Gastroesophageal sphincter (tissue), 4 donors: ENCODE results near the gene TSPAN32. TPM values are rescaled to one million over a fixed set of nuclear protein-coding genes. Genes with fewer than 3 reads are reported as not detected.

Experiments
- ATAC-seq: fragments of 150-250 bp; one replicate; pipeline ENCODE4 v1.9.1; 2016; ENCODE audit warnings: mild to moderate bottlenecking, moderate library complexity
- H3K27ac ChIP-seq, 4 donors: fragments of 200-600 bp; sonication (generic) in 3 of 4; 1 replicate in 3 of 4; 2 replicates in 1 of 4; pipeline ENCODE4 v1.5.1; 2016 to 2019
- H3K27me3 ChIP-seq: fragments of 200-600 bp; sonication (generic); one replicate; pipeline ENCODE4 v1.5.1; 2019
- H3K36me3 ChIP-seq, 2 donors: fragments of 200-600 bp; sonication (generic); one replicate each; pipeline ENCODE4 v1.5.1; 2019; ENCODE audit warnings: control low read depth in 1 of 2
- H3K4me1 ChIP-seq, 3 donors: fragments of 200-600 bp; sonication (generic); 1 replicate in 2 of 3; 2 replicates in 1 of 3; pipeline ENCODE4 v1.5.1; 2016 to 2019; ENCODE audit warnings: control low read depth in 2 of 3
- H3K4me3 ChIP-seq, 2 donors: fragments of 200-600 bp; sonication (generic); one replicate each; pipeline ENCODE4 v1.5.1; 2019; ENCODE audit warnings: mild to moderate bottlenecking in 1 of 2, moderate library complexity in 1 of 2
- H3K9me3 ChIP-seq, 3 donors: fragments of 200-600 bp; sonication (generic); one replicate each; pipeline ENCODE4 v1.5.1; 2017 to 2019; ENCODE audit warnings: control low read depth in 2 of 3
- CTCF ChIP-seq, 4 experiments: fragments of 200-600 bp in 2 of 4; fragments of 450-650 bp in 2 of 4; sonication (generic) in 1 of 4; IDR thresholded peaks; one replicate each; pipeline ENCODE4 v1.5.1; 2017 to 2019; ENCODE audit warnings: antibody characterized with exemption in 4 of 4, mild to moderate bottlenecking in 2 of 4, moderate library complexity in 2 of 4
- EP300 ChIP-seq: sonication (generic); formaldehyde crosslinking; IDR thresholded peaks from one replicate; pipeline ENCODE4 v1.6.1; 2017; ENCODE audit warnings: antibody characterized with exemption, mild to moderate bottlenecking
- POLR2A ChIP-seq, 2 donors: fragments of 450-650 bp; IDR thresholded peaks; one replicate each; pipeline ENCODE4 v1.6.1; 2017; ENCODE audit warnings: antibody characterized with exemption in 2 of 2, mild to moderate bottlenecking in 2 of 2, moderate library complexity in 1 of 2
- POLR2AphosphoS5 ChIP-seq: sonication (generic); formaldehyde crosslinking; IDR thresholded peaks from one replicate; pipeline ENCODE4 v1.6.1; 2017; ENCODE audit warnings: antibody characterized with exemption
- WGBS, 2 donors: methylation state at CpG; one replicate each; pipeline ENCODE4 v1.1.5; 2018; ENCODE audit warnings: low coverage in 1 of 2; 5-methylcytosine and 5-hydroxymethylcytosine counted together
- total RNA-seq, 4 donors: library from RNA; depleted of rRNA; stranded (reverse); fragments of >200 nt; gene quantifications; one replicate each; pipeline ENCODE4 v1.1.0, GENCODE V29; 2016

Gene TSPAN32
- total RNA-seq, 4 donors from 2014 or later: 0.62 to 3.6 (median 3.6) TPM; not detected in 1

- WGBS, 2 donors: 83% methylated on average over 1 of the region's 14 CpGs; no CpG with 5 or more reads in 1 of the 2 donors
- H3K36me3 ChIP-seq: no peaks in the 10 kb centered on the region
- H3K27me3 ChIP-seq: peaks cover 5% of the 10 kb centered on the region
- H3K27ac ChIP-seq: no peak overlapping the region
- ATAC-seq: no peak
- H3K4me3 ChIP-seq: no peak overlapping the region
- no peak for TF ChIP-seq EP300
- no peak for TF ChIP-seq CTCF (IDR thresholded peaks at IDR 0.05)
- no peak for TF ChIP-seq POLR2AphosphoS5
- no peak for TF ChIP-seq POLR2A (IDR thresholded peaks at IDR 0.05)
- peaks cover 0 to 10% (median 0%) of the 10 kb centered on the region in 3 donors for H3K4me1 ChIP-seq
- no peaks in the 10 kb centered on the region for H3K9me3 ChIP-seq
Observed at GRCh38 chr11:2298131-2298794, 3.5 kb upstream of the TSPAN32 start.

GRCh38 chr11:2298795-2299761 is 2.7 kb upstream of the TSPAN32 start:
- peaks cover 0 to 18% (median 0%) of the 10 kb centered on the region in 3 donors for H3K4me1 ChIP-seq
- no peak for TF ChIP-seq CTCF (IDR thresholded peaks at IDR 0.05)
- TF ChIP-seq EP300: no peak
- no peak for TF ChIP-seq POLR2AphosphoS5
- no peak for TF ChIP-seq POLR2A (IDR thresholded peaks at IDR 0.05)
- ATAC-seq: no peak
- peaks cover 5% of the 10 kb centered on the region for H3K27me3 ChIP-seq
- no peak overlapping the region for H3K27ac ChIP-seq
- no peak overlapping the region for H3K4me3 ChIP-seq
- H3K9me3 ChIP-seq: no peaks in the 10 kb centered on the region
- WGBS, 2 donors: 60 to 85% methylated on average over 2 to 4 of the region's 18 CpGs
- H3K36me3 ChIP-seq: no peaks in the 10 kb centered on the region

- peaks cover 0 to 25% (median 2%) of the 10 kb centered on the region in 3 donors for H3K4me1 ChIP-seq
- no peak overlapping the region for H3K4me3 ChIP-seq
- no peak for ATAC-seq
- no peak overlapping the region for H3K27ac ChIP-seq
- WGBS, 2 donors: 58% methylated on average over 4 of the region's 10 CpGs; no CpG with 5 or more reads in 1 of the 2 donors
- TF ChIP-seq EP300: no peak
- no peak for TF ChIP-seq POLR2AphosphoS5
- TF ChIP-seq POLR2A (IDR thresholded peaks at IDR 0.05): no peak
- no peak for TF ChIP-seq CTCF (IDR thresholded peaks at IDR 0.05)
- H3K36me3 ChIP-seq: no peaks in the 10 kb centered on the region
- no peaks in the 10 kb centered on the region for H3K9me3 ChIP-seq
- peaks cover 5% of the 10 kb centered on the region for H3K27me3 ChIP-seq
Observed at GRCh38 chr11:2299773-2300172, 2.0 kb upstream of the TSPAN32 start.

GRCh38 chr11:2300290-2300935 is 1.4 kb upstream of the TSPAN32 start:
- TF ChIP-seq POLR2A (IDR thresholded peaks at IDR 0.05) (no peak), CTCF (IDR thresholded peaks at IDR 0.05) (no peak), POLR2AphosphoS5 (no peak), EP300 (no peak)
- Histone ChIP-seq H3K27ac (no peak overlapping the region), H3K36me3 (no peaks in the 10 kb centered on the region), H3K4me1 (peaks cover 0 to 32% (median 9%) of the 10 kb centered on the region in 3 donors), H3K27me3 (peaks cover 5% of the 10 kb centered on the region), H3K9me3 (no peaks in the 10 kb centered on the region), H3K4me3 (peak overlapping the region in 1 of 2 donors; percentile 12)
- WGBS, 2 donors: 65 to 80% methylated on average over 2 to 4 of the region's 19 CpGs
- ATAC-seq: no peak
